ENCODE measurements around the gene H3-3A.
A peak's percentile ranks its signal among the peaks of the same experiment; 100 is the strongest.

The H3-3A gene

DNA sequence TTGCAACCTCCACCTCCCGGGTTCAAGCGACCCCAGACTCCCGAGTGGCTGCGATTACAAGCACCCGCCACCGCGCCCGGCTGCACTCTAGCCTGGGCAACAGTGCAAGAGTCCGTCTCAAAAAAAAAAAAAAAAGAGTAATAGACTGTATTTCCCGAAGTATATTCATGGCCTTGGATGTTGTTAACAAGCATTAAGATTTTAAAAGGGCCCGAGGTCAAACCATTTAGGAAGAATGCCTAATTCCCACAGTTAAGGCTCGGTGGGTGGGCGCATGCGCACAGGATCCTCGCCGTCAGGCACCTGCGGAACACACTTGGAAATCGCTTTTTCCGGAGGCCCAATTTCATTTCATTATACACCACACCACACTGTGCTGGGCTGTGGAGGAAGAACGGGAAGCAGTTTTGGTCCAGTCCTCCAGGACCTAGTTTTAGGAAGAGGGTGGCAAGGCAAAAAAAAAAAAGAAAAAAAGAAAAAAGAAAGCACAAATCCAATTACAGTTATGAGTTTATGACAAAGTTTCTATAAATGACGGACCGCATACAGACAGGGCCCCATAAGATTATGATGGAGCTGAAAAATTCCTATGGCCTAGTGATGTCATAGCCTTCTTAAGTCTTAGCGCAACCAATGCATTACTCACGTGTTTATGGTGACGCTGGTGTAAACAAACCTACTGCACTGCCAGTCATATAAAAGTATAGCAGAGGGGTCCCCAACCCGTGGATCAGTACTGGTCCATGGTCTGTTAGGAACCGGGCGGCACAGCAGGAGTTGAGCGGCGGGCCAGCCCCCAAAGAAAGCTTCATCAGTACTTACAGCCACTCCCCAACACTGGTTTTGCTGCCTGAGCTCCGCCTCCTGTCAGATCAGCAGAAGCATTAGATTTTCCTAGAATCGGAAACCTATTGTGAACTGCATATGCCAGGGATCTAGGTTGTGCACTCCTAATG lies 38.2 kb downstream of the H3-3A start:
- TF ChIP-seq GATA1 (IDR thresholded peaks at IDR 0.05; ENCODE audit: low read depth, low read length) (no peak), POLR2A (IDR thresholded peaks at IDR 0.05; ENCODE audit: low read length) (no peak)
- peak; percentile 38 to 70 for DNase-seq

DNA sequence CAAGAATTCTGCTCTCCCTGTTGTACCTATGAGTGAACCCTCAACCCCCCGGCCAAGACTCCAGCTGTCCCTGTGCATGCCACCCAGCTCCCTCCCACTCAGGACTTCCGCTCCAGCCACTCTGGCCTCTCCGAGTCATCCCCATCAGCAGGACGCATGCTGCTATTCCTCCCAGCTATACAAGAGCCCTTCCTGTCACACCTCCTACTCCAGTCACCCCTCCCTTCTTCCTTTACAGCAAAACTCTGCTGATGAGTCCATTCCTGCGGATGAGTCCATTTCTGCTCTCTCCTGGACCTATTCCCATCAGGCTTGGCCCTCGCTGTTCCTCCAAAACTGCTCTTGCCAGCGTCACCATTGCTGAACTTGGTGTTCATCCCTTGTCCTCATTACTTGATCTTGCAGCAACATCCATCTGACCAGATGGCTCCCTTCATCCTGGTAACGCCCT lies 42.2 kb downstream of the H3-3A start:
- TF ChIP-seq GATA1 (IDR thresholded peaks at IDR 0.05; ENCODE audit: low read depth, low read length) (no peak), POLR2A (IDR thresholded peaks at IDR 0.05; ENCODE audit: low read length) (no peak)
- DNase-seq, result no peak

DNA sequence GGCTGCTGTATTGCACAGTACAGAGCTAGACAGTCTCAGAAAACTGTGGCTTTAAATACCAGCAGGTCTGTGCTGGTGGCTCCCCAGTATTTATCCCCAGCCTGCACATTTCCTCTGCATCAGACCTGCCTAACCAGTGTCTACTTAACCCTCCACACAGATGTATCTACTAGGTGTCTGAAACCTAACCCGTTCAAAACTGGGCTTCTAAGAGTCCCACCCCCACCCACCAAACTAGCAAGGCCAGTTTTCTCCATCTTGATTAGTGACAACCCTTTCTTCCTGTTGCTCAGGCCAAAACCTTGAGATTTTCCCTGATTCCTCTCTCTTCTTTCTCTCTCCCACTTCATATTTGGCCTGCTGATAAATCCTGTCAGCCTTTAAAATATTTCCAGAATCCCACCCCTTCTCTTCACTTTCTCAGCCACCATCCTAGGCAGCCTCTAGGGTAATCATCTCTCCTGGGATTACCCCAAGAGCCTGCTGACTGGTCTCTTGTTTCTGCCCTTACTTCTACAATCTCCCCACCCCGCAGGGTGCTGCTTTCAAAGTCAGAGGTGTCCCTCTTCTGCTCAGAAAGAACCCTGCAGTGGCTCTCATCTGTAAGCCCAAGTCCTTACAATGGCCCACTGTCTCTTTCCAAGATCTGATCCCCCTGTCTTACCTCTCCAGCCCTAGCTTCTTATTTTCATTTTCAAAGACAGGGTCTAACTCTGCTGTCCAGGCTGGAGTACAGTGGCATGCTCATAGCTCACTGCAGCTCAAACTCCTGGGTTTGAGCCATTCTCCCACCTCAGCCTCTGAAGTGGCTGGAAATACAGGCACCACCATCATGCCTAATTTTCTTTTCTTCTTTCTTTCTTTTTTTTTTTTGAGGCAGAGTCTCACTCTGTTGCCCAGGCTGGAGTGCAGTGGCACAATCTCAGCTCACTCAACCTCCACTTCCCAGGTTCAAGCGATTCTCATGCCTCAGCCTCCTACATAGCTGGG lies 45.2 kb downstream of the H3-3A start:
- TF ChIP-seq POLR2A (IDR thresholded peaks at IDR 0.05; ENCODE audit: low read length) (no peak), GATA1 (IDR thresholded peaks at IDR 0.05; ENCODE audit: low read depth, low read length) (no peak)
- no peak for DNase-seq

DNA sequence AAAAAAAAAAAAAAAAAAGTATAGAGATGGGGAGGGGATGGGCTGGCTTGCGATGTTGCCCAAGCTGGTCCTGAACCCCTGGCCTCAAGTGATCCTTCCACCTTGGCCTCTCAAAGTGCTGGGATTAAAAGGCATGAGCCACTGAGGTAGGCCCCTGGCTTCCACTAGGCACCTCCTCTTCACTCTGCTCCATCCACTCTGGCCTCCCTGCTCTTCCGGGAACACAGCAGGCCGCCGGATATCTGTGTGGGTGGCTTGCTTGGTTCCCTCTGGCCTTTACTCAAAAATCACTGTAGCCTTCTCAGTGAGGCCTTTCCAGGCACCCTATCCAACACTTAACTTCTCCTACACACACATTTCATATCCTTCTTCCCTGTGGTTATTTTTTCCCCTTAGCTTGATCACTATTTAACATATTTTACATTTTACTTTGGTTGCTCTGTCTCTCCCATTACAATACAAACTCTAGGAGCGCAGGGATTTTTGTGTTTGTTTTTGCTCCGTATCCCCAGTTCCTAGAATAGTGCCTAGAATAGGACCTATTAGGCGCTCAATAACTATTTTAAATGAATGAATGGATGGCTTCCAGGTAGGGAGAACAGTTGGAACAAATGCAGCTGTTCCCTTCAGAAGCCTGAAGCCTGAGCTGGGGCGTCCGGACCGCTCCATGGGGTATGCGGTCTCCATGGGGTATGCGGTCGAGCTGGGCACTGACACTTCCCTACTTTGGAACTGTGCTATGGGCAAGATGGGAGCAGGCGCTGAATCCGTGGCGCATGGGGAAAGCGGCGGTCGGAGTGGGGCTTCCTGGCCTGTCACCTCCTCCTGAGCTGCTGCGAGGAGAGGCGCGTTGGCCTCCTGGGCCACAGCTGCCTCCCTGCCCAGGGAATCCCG lies 46.7 kb downstream of the H3-3A start:
- DNase-seq, result no peak
- TF ChIP-seq POLR2A (IDR thresholded peaks at IDR 0.05; ENCODE audit: low read length) (no peak), GATA1 (IDR thresholded peaks at IDR 0.05; ENCODE audit: low read depth, low read length) (no peak)

DNA sequence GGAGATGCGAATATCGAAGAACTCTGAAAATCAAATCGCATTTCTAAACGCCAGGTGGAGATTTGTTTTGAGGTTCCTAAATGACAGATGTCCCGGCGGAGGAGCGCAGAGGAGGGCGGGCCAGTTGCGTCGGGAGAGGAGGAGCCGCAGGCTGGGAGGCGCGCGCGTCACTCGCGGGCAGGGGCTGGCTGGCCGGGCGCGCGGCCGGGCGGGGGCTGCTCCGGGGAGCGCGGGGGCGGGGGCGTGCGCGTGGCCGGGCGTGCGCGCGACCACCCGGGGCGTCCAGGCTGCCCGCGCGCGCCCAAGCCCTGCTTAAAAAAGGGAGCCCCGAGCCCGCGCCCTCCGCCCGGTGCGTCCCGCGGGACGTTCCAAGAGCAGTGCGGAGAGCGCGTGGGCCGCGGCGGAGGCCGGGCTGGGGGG lies 47.3 kb downstream of the H3-3A start:
- TF ChIP-seq GATA1 (IDR thresholded peaks at IDR 0.05; ENCODE audit: low read depth, low read length), result no peak
- no peak for TF ChIP-seq POLR2A (IDR thresholded peaks at IDR 0.05; ENCODE audit: low read length)
- peak; percentile 79 to 80 for DNase-seq

DNA sequence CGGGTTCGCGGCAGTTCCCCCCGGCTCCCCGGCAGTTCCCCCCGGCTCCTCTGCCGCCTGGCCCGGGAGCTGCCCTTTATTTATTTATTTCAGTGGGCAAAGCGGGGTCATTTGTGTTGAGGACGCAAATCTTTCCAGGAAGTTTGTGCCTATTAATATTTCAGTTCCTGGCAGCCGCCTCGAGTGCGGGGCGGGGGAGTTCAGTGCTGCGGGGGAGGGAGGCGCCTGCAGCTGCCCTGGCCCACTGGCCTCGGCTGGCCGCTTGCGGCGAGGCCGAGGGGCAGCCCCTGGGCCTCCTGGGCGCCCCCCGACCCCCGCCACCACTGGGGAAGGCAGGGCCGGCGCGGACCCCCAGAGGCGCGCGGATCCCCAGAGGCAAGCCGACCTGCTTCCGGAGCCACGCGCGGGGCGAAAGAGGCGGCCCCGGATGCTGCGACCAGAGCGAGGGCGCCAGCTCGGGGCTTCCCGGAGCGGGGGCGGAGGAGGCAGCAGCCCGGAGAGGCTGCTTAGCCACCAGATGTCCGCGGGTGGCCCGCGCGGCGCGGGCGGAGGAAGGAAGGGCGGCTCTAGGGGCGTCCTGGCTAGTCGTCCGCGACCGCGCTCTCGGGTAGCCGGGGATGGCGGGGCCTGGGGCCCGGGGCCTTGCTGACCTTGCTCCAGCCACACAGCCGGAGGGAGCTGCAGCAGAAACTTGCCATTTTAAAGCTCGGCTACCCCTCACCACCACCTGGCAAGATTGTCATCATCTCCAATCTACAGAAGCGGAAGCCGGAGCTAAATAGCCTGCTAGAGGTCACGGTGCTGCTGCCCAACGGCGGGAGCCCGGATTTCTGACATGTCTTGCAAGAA lies 48.0 kb downstream of the H3-3A start:
- peak; percentile 16 for TF ChIP-seq POLR2A (IDR thresholded peaks at IDR 0.05; ENCODE audit: low read length)
- no peak for TF ChIP-seq GATA1 (IDR thresholded peaks at IDR 0.05; ENCODE audit: low read depth, low read length)
- DNase-seq, result peak; percentile 65 to 68

DNA sequence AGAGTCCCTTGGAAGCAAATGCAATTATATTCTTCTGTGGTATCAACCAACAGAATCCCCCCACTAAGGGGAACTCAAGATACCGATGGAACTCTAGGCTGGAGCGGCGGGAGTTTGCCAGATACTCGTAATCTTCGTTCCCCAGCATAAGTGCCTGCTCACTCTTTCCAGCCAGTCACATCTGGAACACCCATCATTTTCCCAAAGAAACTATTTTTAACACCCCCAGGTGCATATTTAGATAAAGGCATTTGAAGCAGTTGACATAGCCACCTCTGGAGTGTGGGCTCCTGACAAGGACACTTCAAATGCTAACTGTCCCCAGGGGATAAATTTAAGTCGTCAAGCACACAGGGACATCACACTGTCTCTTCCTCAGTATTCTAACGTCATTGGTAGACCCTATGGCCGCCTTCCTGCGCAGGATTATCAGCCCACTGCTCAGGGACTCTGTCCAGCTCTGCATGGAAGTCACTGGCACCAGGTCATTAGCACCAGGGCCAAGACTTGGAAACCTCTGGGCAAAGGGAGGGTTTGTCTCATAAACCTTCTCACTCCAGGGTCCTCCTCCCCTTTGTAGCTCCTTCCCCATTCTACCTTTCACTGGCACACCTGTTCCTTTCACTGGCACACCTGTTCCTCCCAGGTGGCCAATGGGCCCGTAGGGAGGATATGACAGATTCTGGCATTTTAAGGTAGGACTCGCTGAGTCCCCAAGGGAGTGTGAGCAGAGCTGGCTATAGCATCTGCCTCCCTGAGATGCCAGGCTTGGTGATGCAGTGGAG lies 48.8 kb downstream of the H3-3A start:
- TF ChIP-seq POLR2A (IDR thresholded peaks at IDR 0.05; ENCODE audit: low read length) (no peak), GATA1 (IDR thresholded peaks at IDR 0.05; ENCODE audit: low read depth, low read length) (no peak)
- peak; percentile 55 to 73 for DNase-seq

DNA sequence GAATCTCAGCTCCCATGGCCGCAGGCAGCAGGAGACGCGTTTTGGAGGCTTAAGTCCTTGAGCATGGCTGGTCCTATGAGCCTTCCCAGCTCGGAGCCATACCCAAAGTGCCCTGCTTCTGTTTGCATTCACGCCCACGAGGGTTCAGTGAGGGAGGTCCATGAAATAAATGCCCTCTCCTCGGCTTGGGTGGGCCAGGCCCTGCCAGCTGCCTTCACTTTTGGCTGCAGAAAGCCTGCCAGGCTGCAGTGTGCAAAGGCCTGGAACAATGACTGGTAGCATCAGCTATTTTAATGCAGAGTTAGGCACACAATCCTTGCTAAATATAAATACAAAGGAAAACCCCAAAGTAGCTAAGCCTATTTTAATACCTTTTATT lies 49.4 kb downstream of the H3-3A start:
- DNase-seq, result no peak

DNA sequence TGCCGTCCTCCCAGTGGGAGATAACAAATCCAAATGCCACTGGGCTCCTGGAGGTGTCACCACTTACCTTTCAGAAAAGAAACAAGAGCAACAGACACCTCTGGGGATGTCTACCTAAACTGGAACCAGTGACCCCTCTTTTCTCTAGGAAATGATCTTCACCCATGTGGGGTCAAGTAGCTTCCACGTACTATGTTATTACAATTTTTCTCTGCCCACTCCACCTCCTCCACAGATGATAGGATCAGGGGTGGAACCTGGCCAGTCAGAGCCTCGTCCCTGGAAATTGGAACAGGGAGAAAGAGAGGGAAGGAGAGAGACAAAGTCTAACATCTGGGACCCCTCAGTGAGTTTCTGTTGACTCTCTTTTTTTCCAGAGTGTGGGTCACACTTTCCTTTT lies 50.1 kb downstream of the H3-3A start:
- DNase-seq, result no peak

More for the DNA sequence above, 49.4 kb downstream of the H3-3A start:
- TF ChIP-seq POLR2A (IDR thresholded peaks at IDR 0.05; ENCODE audit: low read length), result no peak
- TF ChIP-seq GATA1 (IDR thresholded peaks at IDR 0.05; ENCODE audit: low read depth, low read length), result no peak

DNA sequence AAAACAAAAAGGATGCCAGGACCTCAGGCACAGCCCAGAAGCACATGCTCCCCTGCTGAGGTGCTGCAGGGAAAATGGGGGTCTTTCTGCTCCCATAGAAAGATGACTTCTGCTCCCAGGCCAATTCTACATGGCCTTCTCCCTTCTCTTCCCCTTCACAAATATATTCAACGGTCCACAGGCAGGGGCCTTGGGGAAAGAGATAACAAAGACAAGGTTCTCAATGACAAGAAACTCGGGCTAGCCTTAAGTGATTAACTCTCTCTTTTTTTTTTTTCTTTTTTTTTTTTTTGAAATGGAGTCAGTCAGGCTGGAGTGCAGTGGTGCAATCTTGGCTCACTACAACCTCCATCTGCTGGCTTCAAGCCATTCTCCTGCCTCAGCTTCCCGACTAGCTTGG lies 54.2 kb downstream of the H3-3A start:
- no peak for TF ChIP-seq GATA1 (IDR thresholded peaks at IDR 0.05; ENCODE audit: low read depth, low read length)
- TF ChIP-seq POLR2A (IDR thresholded peaks at IDR 0.05; ENCODE audit: low read length), result no peak

More for the DNA sequence above, 50.1 kb downstream of the H3-3A start:
- TF ChIP-seq POLR2A (IDR thresholded peaks at IDR 0.05; ENCODE audit: low read length), result no peak
- TF ChIP-seq GATA1 (IDR thresholded peaks at IDR 0.05; ENCODE audit: low read depth, low read length), result no peak

DNA sequence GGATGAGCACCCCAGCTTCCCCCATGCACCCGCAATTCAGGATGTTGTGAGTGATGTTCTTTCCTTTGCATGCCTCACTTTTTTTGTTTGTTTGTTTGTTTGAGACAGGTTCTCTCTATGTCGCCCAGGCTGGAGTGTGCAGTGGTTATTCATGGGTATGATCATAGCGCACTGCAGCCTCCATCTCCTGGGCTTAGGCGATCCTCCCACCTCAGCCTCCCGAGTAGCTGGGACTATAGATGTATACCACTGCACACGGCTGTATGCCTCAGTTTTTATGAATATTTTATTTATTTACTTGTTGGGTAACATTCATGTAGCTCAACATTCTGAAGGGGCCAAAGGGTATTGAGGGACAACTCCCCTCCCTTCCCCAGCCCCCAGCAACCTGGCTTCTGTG lies 54.8 kb downstream of the H3-3A start:
- DNase-seq, result no peak
- TF ChIP-seq GATA1 (IDR thresholded peaks at IDR 0.05; ENCODE audit: low read depth, low read length) (no peak), POLR2A (IDR thresholded peaks at IDR 0.05; ENCODE audit: low read length) (no peak)

More for the DNA sequence above, 54.2 kb downstream of the H3-3A start:
- no peak for DNase-seq

Data from erythroblast (primary cell).